C4-2B (cell line): Measurements from ENCODE around the gene BAIAP3.

Experiments
- ZFX ChIP-seq: fragments of 450-650 bp; IDR thresholded peaks from 2 replicates; pipeline ENCODE4 v1.6.1; 2017
- TF ChIP-seq, protein P1 (sequence below): fragments of 450-650 bp; conservative IDR thresholded peaks from 2 replicates; pipeline ENCODE4 v1.5.1; 2017; ENCODE audit warnings: mild to moderate bottlenecking

DNA sequence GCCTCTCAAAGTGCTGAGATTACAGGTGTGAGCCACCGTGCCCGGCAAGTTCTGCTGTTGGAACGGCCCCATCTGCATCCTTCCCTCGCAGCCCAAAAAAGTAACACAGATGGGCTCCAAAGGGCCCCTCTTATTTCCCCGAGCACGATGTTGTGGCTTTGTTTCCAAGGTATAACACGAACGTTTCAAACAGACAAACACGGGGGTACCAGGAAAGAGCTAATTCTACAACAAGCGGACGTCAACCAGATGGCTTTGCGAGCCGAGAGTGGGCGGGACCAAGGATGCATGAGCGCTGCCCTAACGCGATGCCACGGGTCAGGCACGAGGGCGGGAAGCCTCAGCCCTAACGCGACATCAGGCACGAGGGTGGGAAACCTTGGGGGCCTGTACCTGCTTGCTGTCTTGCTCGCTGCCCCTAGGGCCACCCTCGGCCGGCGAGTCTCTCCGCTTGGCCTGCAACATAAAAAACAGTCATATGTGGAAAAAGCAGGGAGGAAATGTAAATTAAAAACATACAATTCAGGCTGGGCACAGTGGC is 56.9 kb downstream of the BAIAP3 start:
- TF ChIP-seq, protein P1, sequence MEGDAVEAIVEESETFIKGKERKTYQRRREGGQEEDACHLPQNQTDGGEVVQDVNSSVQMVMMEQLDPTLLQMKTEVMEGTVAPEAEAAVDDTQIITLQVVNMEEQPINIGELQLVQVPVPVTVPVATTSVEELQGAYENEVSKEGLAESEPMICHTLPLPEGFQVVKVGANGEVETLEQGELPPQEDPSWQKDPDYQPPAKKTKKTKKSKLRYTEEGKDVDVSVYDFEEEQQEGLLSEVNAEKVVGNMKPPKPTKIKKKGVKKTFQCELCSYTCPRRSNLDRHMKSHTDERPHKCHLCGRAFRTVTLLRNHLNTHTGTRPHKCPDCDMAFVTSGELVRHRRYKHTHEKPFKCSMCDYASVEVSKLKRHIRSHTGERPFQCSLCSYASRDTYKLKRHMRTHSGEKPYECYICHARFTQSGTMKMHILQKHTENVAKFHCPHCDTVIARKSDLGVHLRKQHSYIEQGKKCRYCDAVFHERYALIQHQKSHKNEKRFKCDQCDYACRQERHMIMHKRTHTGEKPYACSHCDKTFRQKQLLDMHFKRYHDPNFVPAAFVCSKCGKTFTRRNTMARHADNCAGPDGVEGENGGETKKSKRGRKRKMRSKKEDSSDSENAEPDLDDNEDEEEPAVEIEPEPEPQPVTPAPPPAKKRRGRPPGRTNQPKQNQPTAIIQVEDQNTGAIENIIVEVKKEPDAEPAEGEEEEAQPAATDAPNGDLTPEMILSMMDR: no peak
- TF ChIP-seq ZFX: no peak
